IMR-90 (cell line): Measurements from ENCODE around the gene CA12. TPM values are rescaled to one million over a fixed set of nuclear protein-coding genes. Genes with fewer than 3 reads are reported as not detected.

Source experiments
- ATAC-seq: fragments of 200-7000 bp; cut with Tn5 transposase; 2 replicates; pipeline ENCODE4 v1.9.1; 2020; ENCODE audit warnings: low read depth, mild to moderate bottlenecking, moderate library complexity
- BruUV-seq: library from RNA; stranded (reverse); fragments of 400-500 nt; replicated peaks from 2 replicates; lab custom pipeline; 2021; lab: Mats Ljungman, UMichigan
- CTCF ChIA-PET: fragments of 300-600 bp; formaldehyde crosslinking; extraction: SDS; loops from one replicate; lab custom pipeline; 2021; ENCODE audit warnings: antibody characterized with exemption; lab: Yijun Ruan, JAX
- POLR2A ChIA-PET: fragments of 300-600 bp; sonication (Branson Sonifier 250); formaldehyde crosslinking; loops from one replicate; lab custom pipeline; 2022; ENCODE audit warnings: antibody characterized with exemption; ENCODE audit not compliant: unreplicated experiment; lab: Charles Lee
- DNase-seq: peaks from one replicate; pipeline ENCODE4 v3.0.0; 2013
- H2AFZ ChIP-seq: replicated peaks from 2 replicates; pipeline ENCODE3; 2013; ENCODE audit warnings: low read length, mild to moderate bottlenecking; ENCODE audit not compliant: poor library complexity
- H2AK5ac ChIP-seq: 2 replicates; pipeline ENCODE4 v1.6.1; 2013; ENCODE audit warnings: low read depth, low read length, inconsistent platforms
- H2AK9ac ChIP-seq: replicated peaks from 2 replicates; pipeline ENCODE3; 2013; ENCODE audit warnings: mild to moderate bottlenecking, low read depth, low read length, moderate library complexity; ENCODE audit not compliant: poor library complexity
- H2BK120ac ChIP-seq: 2 replicates; pipeline ENCODE4 v1.6.1; 2013; ENCODE audit warnings: low read depth, low read length, inconsistent platforms
- H2BK15ac ChIP-seq: 3 replicates; pipeline ENCODE4 v1.6.1; 2013; ENCODE audit warnings: low read depth, low read length, inconsistent platforms
- H2BK20ac ChIP-seq: 2 replicates; pipeline ENCODE4 v1.6.1; 2013; ENCODE audit warnings: low read depth, mild to moderate bottlenecking, inconsistent platforms, low read length, moderate library complexity
- H2BK5ac ChIP-seq: 2 replicates; pipeline ENCODE4 v1.6.1; 2013; ENCODE audit warnings: mild to moderate bottlenecking, low read depth, low read length, inconsistent platforms; ENCODE audit not compliant: poor library complexity, severe bottlenecking
- H3K14ac ChIP-seq: replicated peaks from 2 replicates; pipeline ENCODE4 v1.6.1; 2013; ENCODE audit warnings: low read depth, low read length, inconsistent platforms
- H3K18ac ChIP-seq: 2 replicates; pipeline ENCODE4 v1.6.1; 2013; ENCODE audit warnings: low read depth, low read length, control low read depth
- H3K23ac ChIP-seq: 2 replicates; pipeline ENCODE4 v1.6.1; 2013; ENCODE audit warnings: low read depth, low read length, inconsistent platforms
- H3K27ac ChIP-seq: 2 replicates; pipeline ENCODE4 v1.5.1; 2013; ENCODE audit warnings: mild to moderate bottlenecking, control low read depth, low read length; ENCODE audit not compliant: insufficient read depth
- H3K27me3 ChIP-seq: 2 replicates; pipeline ENCODE4 v1.6.1; 2013; ENCODE audit warnings: low read length; ENCODE audit not compliant: control insufficient read depth, insufficient read depth
- H3K36me3 ChIP-seq: 2 replicates; pipeline ENCODE4 v1.6.1; 2013; ENCODE audit warnings: low read length, mixed read lengths; ENCODE audit not compliant: control insufficient read depth, insufficient read depth
- H3K4ac ChIP-seq: 2 replicates; pipeline ENCODE4 v1.6.1; 2013; ENCODE audit warnings: low read depth, low read length, inconsistent platforms
- H3K4me1 ChIP-seq: 2 replicates; pipeline ENCODE4 v1.6.1; 2013; ENCODE audit warnings: low read length, mixed read lengths; ENCODE audit not compliant: control insufficient read depth, insufficient read depth
- H3K4me2 ChIP-seq: 2 replicates; pipeline ENCODE4 v1.6.1; 2013; ENCODE audit warnings: low read depth, mild to moderate bottlenecking, control low read depth, low read length, moderate library complexity
- H3K4me3 ChIP-seq: 2 replicates; pipeline ENCODE4 v1.5.1; 2013; ENCODE audit warnings: low read depth, mild to moderate bottlenecking, control low read depth, low read length, moderate library complexity; ENCODE audit not compliant: insufficient read depth
- H3K56ac ChIP-seq: 2 replicates; pipeline ENCODE4 v1.6.1; 2013; ENCODE audit warnings: low read length, inconsistent platforms; ENCODE audit not compliant: insufficient read depth; ENCODE audit errors: extremely low read depth
- H3K79me1 ChIP-seq, 2 experiments: 2 replicates each; pipeline ENCODE4 v1.6.1; 2013; ENCODE audit warnings: low read length in 2 of 2, inconsistent platforms in 1 of 2, low read depth in 1 of 2
- H3K9ac ChIP-seq: 2 replicates; pipeline ENCODE4 v1.6.1; 2013; ENCODE audit warnings: low read depth, low read length, control low read depth
- H3K9me1 ChIP-seq: 2 replicates; pipeline ENCODE4 v1.6.1; 2013; ENCODE audit warnings: low read length, inconsistent platforms; ENCODE audit not compliant: insufficient read depth
- H3K9me3 ChIP-seq: 2 replicates; pipeline ENCODE4 v1.6.1; 2013; ENCODE audit warnings: low read length; ENCODE audit not compliant: control insufficient read depth, insufficient read depth
- H4K20me1 ChIP-seq: 2 replicates; pipeline ENCODE4 v1.6.1; 2013; ENCODE audit warnings: low read length, inconsistent platforms; ENCODE audit not compliant: insufficient read depth
- H4K5ac ChIP-seq: 2 replicates; pipeline ENCODE4 v1.6.1; 2013; ENCODE audit warnings: mild to moderate bottlenecking, low read depth, low read length, control low read depth
- H4K8ac ChIP-seq, 2 experiments: 2 replicates each; pipeline ENCODE4 v1.6.1; 2013; ENCODE audit warnings: low read depth in 2 of 2, low read length in 2 of 2, control low read depth in 1 of 2, inconsistent platforms in 1 of 2
- H4K91ac ChIP-seq: 2 replicates; pipeline ENCODE4 v1.6.1; 2013; ENCODE audit warnings: low read depth, low read length, inconsistent platforms; ENCODE audit not compliant: insufficient read depth
- BHLHE40 ChIP-seq: fragments of 150-350 bp; IDR thresholded peaks from 2 replicates; pipeline ENCODE4 v1.6.1; 2016; ENCODE audit warnings: mild to moderate bottlenecking, low read depth, low read length
- CEBPB ChIP-seq: IDR thresholded peaks from 2 replicates; pipeline ENCODE4 v1.6.1; 2012; ENCODE audit warnings: low read depth, low read length, improper control_type of control experiment
- CHD1 ChIP-seq: IDR thresholded peaks from 2 replicates; pipeline ENCODE4 v1.6.1; 2012; ENCODE audit warnings: low read depth, low read length, improper control_type of control experiment
- MAFK ChIP-seq: IDR thresholded peaks from 2 replicates; pipeline ENCODE4 v1.6.1; 2012; ENCODE audit warnings: low read depth, low read length, improper control_type of control experiment
- MXI1 ChIP-seq: IDR thresholded peaks from 2 replicates; pipeline ENCODE4 v1.6.1; 2012; ENCODE audit warnings: low read depth, mild to moderate bottlenecking, low read length, moderate library complexity, borderline replicate concordance
- NFE2L2 ChIP-seq: fragments of 150-350 bp; IDR thresholded peaks from 2 replicates; pipeline ENCODE4 v1.6.1; 2016; ENCODE audit warnings: low read depth, mild to moderate bottlenecking, low read length
- POLR2A ChIP-seq: IDR thresholded peaks from 2 replicates; pipeline ENCODE4 v1.6.1; 2012; ENCODE audit warnings: mild to moderate bottlenecking, low read depth, low read length
- RCOR1 ChIP-seq: IDR thresholded peaks from 2 replicates; pipeline ENCODE4 v1.6.1; 2012; ENCODE audit warnings: mild to moderate bottlenecking, low read length, improper control_type of control experiment; ENCODE audit not compliant: insufficient replicate concordance
- RFX5 ChIP-seq: IDR thresholded peaks from 2 replicates; pipeline ENCODE4 v1.8.0; 2012; ENCODE audit warnings: low read depth, mild to moderate bottlenecking, low read length, moderate library complexity
- SMC3 ChIP-seq: fragments of 150-350 bp; IDR thresholded peaks from 2 replicates; pipeline ENCODE4 v1.6.1; 2016; ENCODE audit warnings: low read depth, mild to moderate bottlenecking, antibody characterized with exemption, low read length, moderate library complexity
- WGBS, 2 experiments: methylation state at CpG; one replicate each; pipeline versions ENCODE4 v1.1.5 to v1.1.7; 2013; ENCODE audit warnings: missing lambda C conversion rate in 2 of 2; ENCODE audit not compliant: insufficient read length in 1 of 2; ENCODE audit errors: extremely low coverage in 2 of 2; 5-methylcytosine and 5-hydroxymethylcytosine counted together
- dilution Hi-C: fragments of 300-500 bp; cut with HindIII; formaldehyde crosslinking; loops from one replicate; pipeline ENCODE4 v1.14.3; 2018; ENCODE audit warnings: low sequenced_read_pairs; ENCODE audit not compliant: unreplicated experiment
- in situ Hi-C: fragments of 300-500 bp; cut with MboI; formaldehyde crosslinking; loops from 3 replicates; pipeline ENCODE4 v1.14.3; 2019; ENCODE audit warnings: low sequenced_read_pairs, inconsistent platforms, mixed read lengths
- intact Hi-C: fragments of 100-400 bp; cut with micrococcal nuclease; formaldehyde crosslinking; loops from 2 replicates; pipeline ENCODE4 v1.10.0; 2022
- polyA plus RNA-seq, 3 experiments: library from polyadenylated mRNA; depleted of rRNA; stranded (reverse); fragments of >200 nt; gene quantifications; 2 replicates each; pipeline ENCODE4 v1.2.3, GENCODE V29; 2012; ENCODE audit warnings: low replicate concordance in 1 of 3
- total RNA-seq: library from RNA; depleted of rRNA; stranded (reverse); fragments of >200 nt; gene quantifications from 2 replicates; pipeline ENCODE4 v1.2.3, GENCODE V29; 2012
- TF ChIP-seq, protein P1 (sequence below): conservative IDR thresholded peaks from 2 replicates; pipeline ENCODE4 v1.5.1; 2012; ENCODE audit warnings: mild to moderate bottlenecking, low read depth, low read length, improper control_type of control experiment
- TF ChIP-seq, protein P2 (sequence below): fragments of 150-350 bp; IDR thresholded peaks from 2 replicates; pipeline ENCODE4 v1.6.1; 2017; ENCODE audit warnings: mild to moderate bottlenecking, antibody characterized with exemption, low read length, low read depth

The CA12 gene
- total and polyA plus RNA-seq, 2 of the 4 experiments (the other 2 are of a cell fraction), result 33.7 to 52.6 TPM

DNA sequence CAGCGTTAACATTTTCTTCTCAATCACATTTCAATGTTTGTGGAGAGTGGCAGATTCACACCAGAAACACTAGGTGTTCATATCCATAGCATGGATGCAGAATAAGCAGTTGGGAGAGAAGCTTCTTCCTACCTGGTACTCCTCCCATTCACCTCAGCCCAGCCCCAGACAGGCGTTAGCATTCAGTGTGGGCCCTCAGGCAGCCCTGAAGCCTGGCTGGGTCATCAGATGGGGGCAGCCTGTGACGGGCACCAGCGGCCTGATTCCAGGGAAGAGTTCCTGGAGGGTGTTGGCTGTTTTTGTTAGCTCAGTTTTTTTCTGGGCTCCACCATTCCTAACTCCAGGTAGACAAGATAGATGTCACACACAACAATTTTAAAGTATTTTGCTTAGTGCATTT is 73.2 kb downstream of the CA12 start:
- dilution Hi-C loops, result no loop called here
- Histone ChIP-seq H3K4me2 (no peak overlapping the region), H3K23ac (no peak overlapping the region), H2BK20ac (no peak overlapping the region), H2BK5ac (no peak overlapping the region), H4K5ac (no peak overlapping the region), H3K9me1 (0 out of 2 replicates have a peak, but pooled peaks cover 4% of the 10 kb centered on the region), H2AK9ac (no peak overlapping the region), H4K91ac (no peak overlapping the region), H4K8ac (no peak overlapping the region), H3K9ac (no peak overlapping the region), H3K36me3 (peaks cover 15% of the 10 kb centered on the region), H3K79me1 (0 out of 4 replicates have a peak, but pooled peaks cover 0 to under 1% of the 10 kb centered on the region in 2 experiments), H3K27ac (no peak overlapping the region), H3K4me3 (no peak overlapping the region), H3K4ac (no peak overlapping the region), H3K56ac (no peak overlapping the region), H2AFZ (no peak overlapping the region), H3K18ac (no peak overlapping the region), H3K4me1 (peaks cover 2% of the 10 kb centered on the region; the same call in 1 of the 2 replicates), H3K14ac (no peak overlapping the region), H3K27me3 (no peaks in the 10 kb centered on the region), H2BK120ac (no peak overlapping the region), H2AK5ac (no peak overlapping the region), H2BK15ac (no peak overlapping the region), H3K9me3 (no peaks in the 10 kb centered on the region), H4K20me1 (no peaks in the 10 kb centered on the region)
- in situ Hi-C loops, result no loop called here
- no peak for DNase-seq
- no peak for TF ChIP-seq CHD1
- TF ChIP-seq MXI1, result no peak
- TF ChIP-seq RCOR1, result no peak
- no peak for TF ChIP-seq RFX5
- no peak for TF ChIP-seq CEBPB
- no peak for TF ChIP-seq SMC3
- TF ChIP-seq, protein P1, sequence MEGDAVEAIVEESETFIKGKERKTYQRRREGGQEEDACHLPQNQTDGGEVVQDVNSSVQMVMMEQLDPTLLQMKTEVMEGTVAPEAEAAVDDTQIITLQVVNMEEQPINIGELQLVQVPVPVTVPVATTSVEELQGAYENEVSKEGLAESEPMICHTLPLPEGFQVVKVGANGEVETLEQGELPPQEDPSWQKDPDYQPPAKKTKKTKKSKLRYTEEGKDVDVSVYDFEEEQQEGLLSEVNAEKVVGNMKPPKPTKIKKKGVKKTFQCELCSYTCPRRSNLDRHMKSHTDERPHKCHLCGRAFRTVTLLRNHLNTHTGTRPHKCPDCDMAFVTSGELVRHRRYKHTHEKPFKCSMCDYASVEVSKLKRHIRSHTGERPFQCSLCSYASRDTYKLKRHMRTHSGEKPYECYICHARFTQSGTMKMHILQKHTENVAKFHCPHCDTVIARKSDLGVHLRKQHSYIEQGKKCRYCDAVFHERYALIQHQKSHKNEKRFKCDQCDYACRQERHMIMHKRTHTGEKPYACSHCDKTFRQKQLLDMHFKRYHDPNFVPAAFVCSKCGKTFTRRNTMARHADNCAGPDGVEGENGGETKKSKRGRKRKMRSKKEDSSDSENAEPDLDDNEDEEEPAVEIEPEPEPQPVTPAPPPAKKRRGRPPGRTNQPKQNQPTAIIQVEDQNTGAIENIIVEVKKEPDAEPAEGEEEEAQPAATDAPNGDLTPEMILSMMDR, result no peak
- no peak for TF ChIP-seq NFE2L2
- no peak for TF ChIP-seq BHLHE40
- TF ChIP-seq, protein P2, sequence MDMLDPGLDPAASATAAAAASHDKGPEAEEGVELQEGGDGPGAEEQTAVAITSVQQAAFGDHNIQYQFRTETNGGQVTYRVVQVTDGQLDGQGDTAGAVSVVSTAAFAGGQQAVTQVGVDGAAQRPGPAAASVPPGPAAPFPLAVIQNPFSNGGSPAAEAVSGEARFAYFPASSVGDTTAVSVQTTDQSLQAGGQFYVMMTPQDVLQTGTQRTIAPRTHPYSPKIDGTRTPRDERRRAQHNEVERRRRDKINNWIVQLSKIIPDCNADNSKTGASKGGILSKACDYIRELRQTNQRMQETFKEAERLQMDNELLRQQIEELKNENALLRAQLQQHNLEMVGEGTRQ, result no peak
- TF ChIP-seq MAFK, result no peak
- TF ChIP-seq POLR2A, result no peak
- intact Hi-C loops, result no loop called here
- no TSS peak for BruUV-seq
- WGBS, 2 experiments, result no CpG with 5 or more reads among the region's 4 CpGs
- ChIA-PET POLR2A (no interaction called here), CTCF (no interaction called here)
- ATAC-seq, result no peak
